ENCODE data around the gene PUM1. TPM values are rescaled to one million over a fixed set of nuclear protein-coding genes. Genes with fewer than 3 reads are reported as not detected.
"Not testable (repeated sequence)": the region's sequence is repeated elsewhere in the genome, so short reads cannot be mapped to it uniquely, and the experiment has no call there.

PUM1 gene
- total and polyA plus RNA-seq, 4 donors: 18.1 to 49.2 (median 30.2) TPM

GRCh38 chr1:30974536-30974935 lies 91.0 kb downstream of the PUM1 start:
- 98% methylated on average over 4 of the region's 4 CpGs for WGBS
- H3K36me3 ChIP-seq (ENCODE audit: control insufficient read depth in 4 of 4, insufficient read depth in 3 of 4, low read depth in 1 of 4, low read length in 3 of 4): peaks cover 4 to 36% (median 22%) of the 10 kb centered on the region in 4 donors
- no peaks in the 10 kb centered on the region for H3K27me3 ChIP-seq (ENCODE audit: control insufficient read depth in 4 of 4, insufficient read depth in 4 of 4, low read length in 3 of 4)
- H3K9me3 ChIP-seq (ENCODE audit: control insufficient read depth in 4 of 4, low read length in 3 of 4): no peaks in the 10 kb centered on the region
- H3K9ac ChIP-seq (ENCODE audit: low read depth in 1 of 2, low read length in 2 of 2): no peak overlapping the region
- H3K4me1 ChIP-seq (ENCODE audit: control insufficient read depth in 4 of 4, insufficient read depth in 4 of 4, low read length in 3 of 4): peaks cover 3 to 10% (median 8%) of the 10 kb centered on the region in 4 donors
- no peak overlapping the region for H3K27ac ChIP-seq (ENCODE audit: low read depth in 1 of 2, low read length in 2 of 2)
- TF ChIP-seq ATF3 (IDR thresholded peaks at IDR 0.05) (no peak), FOXA1 (IDR thresholded peaks at IDR 0.05) (no peak), HNF4A (conservative IDR thresholded peaks at IDR 0.05) (no peak), YY1 (IDR thresholded peaks at IDR 0.05) (no peak), JUND (IDR thresholded peaks at IDR 0.05) (no peak), RXRA (IDR thresholded peaks at IDR 0.05) (no peak), TAF1 (conservative IDR thresholded peaks at IDR 0.05) (no peak), RAD21 (IDR thresholded peaks at IDR 0.05) (no peak), REST (IDR thresholded peaks at IDR 0.05) (no peak), HNF4G (IDR thresholded peaks at IDR 0.05) (no peak), FOXA2 (IDR thresholded peaks at IDR 0.05) (no peak), ZBTB33 (IDR thresholded peaks at IDR 0.05) (no peak), EGR1 (IDR thresholded peaks at IDR 0.05; ENCODE audit: low read depth in 2 of 2) (no peak), NR2F2 (IDR thresholded peaks at IDR 0.05) (no peak)
- TF ChIP-seq, protein P1, sequence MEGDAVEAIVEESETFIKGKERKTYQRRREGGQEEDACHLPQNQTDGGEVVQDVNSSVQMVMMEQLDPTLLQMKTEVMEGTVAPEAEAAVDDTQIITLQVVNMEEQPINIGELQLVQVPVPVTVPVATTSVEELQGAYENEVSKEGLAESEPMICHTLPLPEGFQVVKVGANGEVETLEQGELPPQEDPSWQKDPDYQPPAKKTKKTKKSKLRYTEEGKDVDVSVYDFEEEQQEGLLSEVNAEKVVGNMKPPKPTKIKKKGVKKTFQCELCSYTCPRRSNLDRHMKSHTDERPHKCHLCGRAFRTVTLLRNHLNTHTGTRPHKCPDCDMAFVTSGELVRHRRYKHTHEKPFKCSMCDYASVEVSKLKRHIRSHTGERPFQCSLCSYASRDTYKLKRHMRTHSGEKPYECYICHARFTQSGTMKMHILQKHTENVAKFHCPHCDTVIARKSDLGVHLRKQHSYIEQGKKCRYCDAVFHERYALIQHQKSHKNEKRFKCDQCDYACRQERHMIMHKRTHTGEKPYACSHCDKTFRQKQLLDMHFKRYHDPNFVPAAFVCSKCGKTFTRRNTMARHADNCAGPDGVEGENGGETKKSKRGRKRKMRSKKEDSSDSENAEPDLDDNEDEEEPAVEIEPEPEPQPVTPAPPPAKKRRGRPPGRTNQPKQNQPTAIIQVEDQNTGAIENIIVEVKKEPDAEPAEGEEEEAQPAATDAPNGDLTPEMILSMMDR (IDR thresholded peaks at IDR 0.05; ENCODE audit: low read depth, low read length, missing input control): no peak
- TF ChIP-seq, protein P2, sequence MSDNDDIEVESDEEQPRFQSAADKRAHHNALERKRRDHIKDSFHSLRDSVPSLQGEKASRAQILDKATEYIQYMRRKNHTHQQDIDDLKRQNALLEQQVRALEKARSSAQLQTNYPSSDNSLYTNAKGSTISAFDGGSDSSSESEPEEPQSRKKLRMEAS (IDR thresholded peaks at IDR 0.05): no peak
- no peak for DNase-seq (ENCODE audit: low spot score)
- H3K4me3 ChIP-seq (ENCODE audit: low read depth in 1 of 3, low read length in 3 of 3): no peak overlapping the region

- H3K36me3 ChIP-seq (ENCODE audit: control insufficient read depth in 4 of 4, insufficient read depth in 3 of 4, low read depth in 1 of 4, low read length in 3 of 4): peaks cover 2 to 21% (median 16%) of the 10 kb centered on the region in 4 donors
- WGBS: 91% methylated on average over 4 of the region's 4 CpGs
- H3K4me3 ChIP-seq (ENCODE audit: low read depth in 1 of 3, low read length in 3 of 3); H3K9ac ChIP-seq (ENCODE audit: low read depth in 1 of 2, low read length in 2 of 2); H3K27me3 ChIP-seq (ENCODE audit: control insufficient read depth in 4 of 4, insufficient read depth in 4 of 4, low read length in 3 of 4); H3K9me3 ChIP-seq (ENCODE audit: control insufficient read depth in 4 of 4, low read length in 3 of 4); DNase-seq (ENCODE audit: low spot score); H3K27ac ChIP-seq (ENCODE audit: low read depth in 1 of 2, low read length in 2 of 2): not testable (repeated sequence)
- H3K4me1 ChIP-seq (ENCODE audit: control insufficient read depth in 4 of 4, insufficient read depth in 4 of 4, low read length in 3 of 4): peaks cover 3 to 16% (median 7%) of the 10 kb centered on the region in 4 donors
Measured at GRCh38 chr1:30972349-30972748, 93.2 kb downstream of the PUM1 start.
